Renal pelvis (tissue), 12 donors: Measurements from ENCODE around the gene PITPNM2. TPM values are rescaled to one million over a fixed set of nuclear protein-coding genes. Genes with fewer than 3 reads are reported as not detected.

ENCODE experiments used
- DNase-seq: peaks from one replicate; pipeline ENCODE4 v3.0.0-alpha.2; 2013
- long read RNA-seq, 16 experiments: transcript quantifications; one replicate each; lab custom pipeline, GENCODE V29; 2026
- polyA plus RNA-seq, 3 donors: library from polyadenylated mRNA; unstranded; fragments of 120-200 nt; gene quantifications; one replicate each; pipeline ENCODE4 v1.2.1, GENCODE V29; 2013; ENCODE audit not compliant: insufficient read length in 3 of 3

PITPNM2 gene
- 1 to 10 TPM; 7.5 to 9.3 (median 7.7) TPM for polyA plus RNA-seq
- long read RNA-seq, donor 1, partial matches to known transcripts = 0 of 1 reads
- long read RNA-seq, donor 1, other reads (novel, unspliced or antisense) = 0 of 1 reads
- long read RNA-seq, donor 2 = 0 reads
- long read RNA-seq, donor 3 = 0 reads
- long read RNA-seq, donor 4 = 0 reads
- long read RNA-seq, donor 5 = 0 reads
- long read RNA-seq, donor 6 = 0 reads
- long read RNA-seq, donor 7, partial matches to known transcripts = 0 of 1 reads
- long read RNA-seq, donor 7, other reads (novel, unspliced or antisense) = 0 of 1 reads
- long read RNA-seq, donor 8 = 0 reads
- long read RNA-seq, donor 9 = 0 reads
- long read RNA-seq, donor 10 = 0 reads
- long read RNA-seq, donor 11 = 0 reads
- long read RNA-seq, donor 12 = 0 reads
- long read RNA-seq, donor 13, partial matches to known transcripts = 0 of 1 reads
- long read RNA-seq, donor 13, other reads (novel, unspliced or antisense) = 0 of 1 reads
- long read RNA-seq, donor 14 = 0 reads
- long read RNA-seq, donor 15 = 0 reads
- long read RNA-seq, donor 16 = 0 reads

DNA sequence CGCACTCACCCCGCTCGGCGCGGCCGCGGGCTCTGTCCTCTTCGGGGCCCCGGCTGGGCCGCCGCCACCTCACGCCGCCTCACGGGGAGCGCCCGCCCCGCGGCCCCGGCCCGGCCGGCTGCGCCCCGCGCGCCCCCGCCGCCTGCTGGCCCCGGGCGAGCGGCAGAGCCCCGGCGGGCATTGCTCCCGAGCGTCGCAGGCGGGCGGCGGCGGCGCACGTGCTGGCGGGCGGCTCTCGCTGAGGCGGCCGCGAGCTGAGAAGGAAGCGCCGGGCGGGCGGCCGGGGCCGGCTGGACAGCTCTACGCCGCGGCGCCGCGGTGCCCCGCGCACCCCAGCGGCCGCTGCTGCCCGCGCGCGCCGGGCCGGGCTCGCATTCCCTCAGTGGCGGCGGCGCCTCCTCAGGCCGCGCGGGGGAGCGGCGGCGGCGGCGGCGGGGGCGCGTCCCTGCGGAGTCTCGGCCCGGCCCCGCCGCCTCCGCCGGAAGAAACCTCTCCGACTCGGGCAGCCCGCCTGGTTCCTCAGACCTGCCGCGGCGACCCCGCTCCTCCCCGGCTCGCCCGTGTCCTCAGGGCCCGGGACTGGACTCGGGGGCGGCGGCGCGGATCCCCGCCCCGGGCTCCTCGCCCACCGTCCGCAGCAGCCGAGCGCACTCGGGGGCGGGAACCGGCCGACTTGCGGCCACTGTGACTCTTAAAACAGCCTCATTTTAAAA, at the start of gene PITPNM2:
Gene PITPNM2, minus strand, starts transcription at position 347 of the 713 bp plus-strand sequence. CDS start 116,500 bp downstream, outside the sequence.
- DNase-seq = no peak

DNA sequence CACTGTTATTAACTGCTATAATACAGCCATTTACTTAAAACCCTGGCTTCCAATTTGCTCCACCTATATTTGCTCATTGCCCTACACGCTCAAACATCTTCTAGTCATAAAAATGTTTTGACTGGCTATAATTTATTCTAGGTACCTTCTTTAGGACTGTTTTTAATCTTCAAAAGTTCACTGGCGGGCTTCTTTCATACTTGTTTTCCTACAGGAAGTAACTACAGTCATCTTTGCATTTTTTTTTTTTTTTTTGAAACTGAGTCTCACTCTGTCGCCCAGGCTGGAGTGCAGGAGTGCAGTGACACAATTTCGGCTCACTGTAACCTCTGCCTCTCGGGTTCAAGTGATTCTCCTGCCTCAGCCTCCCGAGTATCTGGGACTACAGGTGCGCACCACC, 49.5 kb upstream of the PITPNM2 start:
- no peak for DNase-seq

DNA sequence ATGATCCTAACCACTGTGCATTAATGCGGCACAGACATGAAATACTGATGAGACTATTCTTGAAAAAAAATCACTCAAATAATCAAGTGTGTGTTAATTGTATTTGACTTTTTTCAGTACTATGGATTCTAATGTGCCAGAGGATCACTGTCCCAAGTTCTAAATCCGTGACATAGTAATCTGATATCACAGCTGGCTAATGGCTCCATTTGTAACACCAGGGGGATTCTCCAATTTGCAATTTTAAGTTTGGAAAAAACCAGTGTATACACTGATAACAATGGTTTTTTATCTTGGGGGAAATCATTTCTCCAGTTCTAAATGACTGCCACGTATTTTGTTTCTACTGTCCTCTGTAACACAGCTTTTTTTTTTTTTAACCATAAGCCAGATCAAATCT, 49.0 kb upstream of the PITPNM2 start:
- no peak for DNase-seq

DNA sequence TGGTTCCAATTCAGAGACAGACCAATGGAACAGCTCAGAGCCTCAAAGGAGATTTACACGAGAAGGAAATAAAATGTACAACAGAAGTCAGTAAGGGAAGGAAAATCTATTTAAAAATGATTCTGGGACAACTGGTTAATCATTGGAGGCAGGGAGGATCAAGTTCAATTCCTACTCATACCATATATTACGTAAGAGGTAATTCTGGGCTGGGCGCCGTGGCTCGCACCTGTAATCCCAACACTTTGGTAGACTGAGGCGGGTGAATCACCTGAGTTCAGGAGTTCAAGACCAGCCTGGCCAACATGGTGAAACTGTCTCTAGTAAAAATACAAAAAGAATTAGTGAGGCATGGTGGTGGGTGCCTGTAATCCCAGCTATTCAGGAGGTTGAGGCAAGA, 36.7 kb upstream of the PITPNM2 start:
- no peak for DNase-seq

DNA sequence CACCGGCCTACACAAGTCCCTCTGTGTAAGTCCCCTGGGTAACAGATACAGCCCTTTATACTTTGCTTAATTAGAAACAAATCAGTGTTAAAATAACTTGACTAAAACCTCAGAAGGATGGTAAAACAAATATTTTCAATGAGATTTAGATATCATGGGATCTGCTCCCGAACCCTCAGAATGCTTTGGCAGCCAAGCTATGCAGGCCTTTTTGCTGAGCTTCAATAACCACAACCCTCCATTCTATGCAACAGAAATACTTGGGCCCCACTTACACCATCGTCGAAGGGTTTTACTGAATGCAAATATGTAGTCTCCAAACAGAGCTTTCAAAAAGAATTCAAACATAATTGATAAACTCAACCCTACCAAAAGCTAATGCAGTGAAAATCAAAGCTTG, 29.3 kb upstream of the PITPNM2 start:
- no peak for DNase-seq

DNA sequence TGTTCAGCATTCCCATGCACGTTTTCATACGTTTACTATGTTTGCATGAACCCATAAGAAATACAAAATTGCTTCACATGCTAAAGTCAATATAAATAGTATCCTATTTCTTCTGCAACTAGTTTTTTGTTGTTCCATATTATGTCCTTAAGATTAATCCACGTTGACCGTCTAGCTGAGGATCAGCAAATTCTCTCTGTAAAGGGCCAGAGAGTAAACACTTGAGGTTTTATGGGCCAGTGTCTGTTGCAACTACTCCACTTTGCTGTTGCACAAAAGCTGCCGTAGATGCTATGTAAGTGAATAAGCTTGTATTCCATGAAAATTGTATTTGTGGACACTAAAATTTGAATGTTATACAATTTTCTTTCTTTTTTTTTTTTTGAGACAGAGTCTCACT, 21.1 kb upstream of the PITPNM2 start:
- no peak for DNase-seq

DNA sequence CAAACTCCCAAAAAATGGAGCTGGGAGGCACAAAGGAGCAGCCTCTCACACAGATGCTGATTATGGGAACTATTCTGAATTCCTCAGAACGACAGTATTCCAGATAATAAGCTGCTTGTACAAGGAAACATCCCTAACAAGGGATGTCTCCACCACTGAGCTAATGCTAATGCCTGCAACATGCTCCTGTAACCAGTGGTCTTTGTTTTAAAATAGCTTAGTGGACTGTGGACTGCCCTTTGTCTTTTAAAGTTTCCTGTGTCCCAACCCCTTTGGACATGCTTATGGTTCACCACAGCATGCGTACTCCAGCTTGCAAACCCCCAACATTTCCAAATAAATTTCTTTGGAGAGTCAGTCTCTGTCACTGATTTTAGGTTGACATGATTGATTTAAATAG, 16.4 kb upstream of the PITPNM2 start:
- no peak for DNase-seq

DNA sequence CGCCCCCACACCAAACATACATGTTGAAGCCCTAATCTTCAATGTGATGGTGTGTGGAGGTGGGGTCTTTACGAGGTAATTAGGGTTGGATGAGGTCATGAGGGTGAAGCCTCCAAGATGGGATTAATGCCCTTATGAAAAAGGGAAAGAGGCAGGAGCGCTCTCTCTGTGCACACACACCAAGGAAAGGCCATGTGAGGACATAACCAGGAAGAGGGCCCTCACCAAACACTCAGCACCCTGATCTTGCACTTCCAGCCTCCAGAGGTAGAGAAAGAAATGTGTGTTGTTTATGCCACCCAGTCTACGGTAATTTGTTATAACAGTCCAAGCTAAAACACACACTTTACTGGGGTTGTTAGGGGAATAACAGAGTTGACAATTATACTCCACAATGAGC, 14.6 kb upstream of the PITPNM2 start:
- no peak for DNase-seq

DNA sequence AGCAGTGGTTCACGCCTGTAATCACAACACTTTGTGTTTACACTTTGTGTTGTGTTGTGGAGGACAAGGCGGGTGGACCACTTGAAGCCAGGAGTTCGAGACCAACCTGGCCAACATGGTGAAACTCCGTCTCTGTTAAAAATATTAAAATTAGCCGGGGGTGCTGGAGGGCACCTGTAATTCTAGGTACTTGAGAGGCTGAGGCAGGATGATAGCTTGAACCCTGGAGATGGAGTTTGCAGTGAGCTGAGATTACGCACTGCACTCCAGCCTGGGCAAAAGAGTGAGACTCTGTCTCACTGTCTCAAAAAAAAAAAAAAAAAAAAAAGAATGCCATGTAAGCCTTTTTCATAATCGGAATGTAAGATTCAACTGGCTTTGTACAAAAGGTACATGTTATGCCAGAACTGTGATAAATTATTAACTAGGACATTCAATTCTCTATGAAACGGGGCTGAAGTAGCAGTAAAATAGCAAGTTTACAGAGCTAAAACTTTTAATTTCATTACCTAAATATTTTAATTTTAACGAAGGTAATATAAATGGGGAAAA, 13.9 kb upstream of the PITPNM2 start:
- no peak for DNase-seq

DNA sequence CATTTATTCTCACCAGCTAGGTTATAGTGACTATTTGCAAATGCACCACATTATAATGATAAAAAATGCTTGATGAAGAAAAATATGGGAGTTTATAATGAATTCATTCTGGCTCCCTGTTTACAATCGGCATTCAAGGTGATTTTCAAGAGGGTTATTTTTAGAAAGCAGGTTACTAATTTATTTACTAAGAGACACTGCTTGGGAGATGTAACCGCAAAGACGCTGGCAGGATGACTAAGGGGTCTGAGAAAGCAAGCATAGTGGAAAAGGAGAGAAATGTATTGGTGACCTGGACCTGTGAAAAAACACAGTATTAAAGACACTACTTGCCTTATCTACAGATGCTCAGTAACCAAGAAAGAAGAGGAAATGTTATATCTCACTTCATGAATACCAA, 13.3 kb upstream of the PITPNM2 start:
- no peak for DNase-seq

DNA sequence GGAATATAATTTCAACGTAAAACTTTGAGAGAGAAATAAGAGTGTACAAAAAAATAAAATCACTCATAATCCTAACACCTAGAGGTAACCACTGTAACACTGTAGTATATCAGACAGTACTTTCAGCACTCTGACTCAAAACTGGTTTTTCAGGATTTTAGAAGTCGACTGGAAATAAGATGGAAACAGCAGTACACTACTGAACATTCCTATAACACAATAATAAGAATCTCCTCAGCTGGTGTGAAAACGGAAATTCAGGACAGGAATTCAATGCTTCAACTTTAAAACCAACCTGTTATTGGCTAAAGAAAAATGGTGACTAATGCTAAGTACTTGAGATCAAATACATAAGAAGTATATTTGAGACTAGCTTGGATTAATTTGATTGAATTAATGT, 12.3 kb upstream of the PITPNM2 start:
- DNase-seq = no peak

DNA sequence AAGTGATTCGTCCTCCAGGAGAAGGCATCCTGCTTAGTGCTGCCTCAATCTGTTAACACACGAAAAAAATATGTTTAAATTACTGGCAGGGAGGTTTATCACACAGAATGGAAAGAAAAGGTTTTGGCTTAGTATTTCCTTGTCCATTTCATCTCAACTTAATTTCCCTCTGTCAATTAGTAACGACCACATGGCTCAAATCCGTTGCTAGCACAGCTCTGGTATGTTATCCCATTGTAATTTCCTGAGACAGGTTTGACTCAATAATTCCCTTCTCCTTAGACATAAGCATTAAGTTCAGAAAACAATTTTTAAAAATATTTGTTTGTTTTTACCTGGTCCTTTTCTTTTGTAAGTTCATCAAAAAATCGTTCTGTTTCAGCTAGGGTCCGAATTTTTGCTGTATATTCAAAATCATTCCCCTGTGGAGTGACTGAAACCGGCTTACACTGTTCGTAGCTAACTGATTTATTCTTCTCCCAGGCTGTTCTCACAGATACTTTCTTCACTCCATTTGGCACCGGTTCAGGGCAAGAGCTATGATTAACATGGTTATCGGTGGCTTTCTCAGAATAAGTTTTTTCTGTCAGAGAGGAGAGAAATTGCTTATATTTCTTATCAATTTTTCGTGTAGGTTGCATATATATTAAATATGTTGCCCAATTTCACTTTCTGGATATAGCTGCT, 10.1 kb upstream of the PITPNM2 start:
- DNase-seq = no peak

DNA sequence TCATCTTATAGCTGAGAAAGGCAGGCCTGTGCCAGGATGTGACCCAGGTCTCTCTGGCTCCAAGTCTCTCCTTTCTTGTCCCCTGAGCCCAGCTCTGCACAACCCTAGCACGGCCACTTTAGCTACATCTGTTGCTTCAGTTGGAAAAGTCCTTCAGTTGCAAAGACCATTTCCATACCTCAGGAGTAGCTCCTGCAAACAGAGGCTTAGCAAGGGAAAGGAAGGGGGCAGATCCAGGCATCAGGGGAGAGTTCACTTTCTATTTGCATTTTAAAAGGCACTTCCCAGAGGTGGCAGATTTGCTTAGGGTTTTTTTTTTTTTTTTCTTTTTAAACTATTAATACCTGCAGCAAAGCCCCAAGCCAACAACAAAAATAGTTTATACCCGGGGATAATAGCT, 3.0 kb upstream of the PITPNM2 start:
- DNase-seq = no peak

DNA sequence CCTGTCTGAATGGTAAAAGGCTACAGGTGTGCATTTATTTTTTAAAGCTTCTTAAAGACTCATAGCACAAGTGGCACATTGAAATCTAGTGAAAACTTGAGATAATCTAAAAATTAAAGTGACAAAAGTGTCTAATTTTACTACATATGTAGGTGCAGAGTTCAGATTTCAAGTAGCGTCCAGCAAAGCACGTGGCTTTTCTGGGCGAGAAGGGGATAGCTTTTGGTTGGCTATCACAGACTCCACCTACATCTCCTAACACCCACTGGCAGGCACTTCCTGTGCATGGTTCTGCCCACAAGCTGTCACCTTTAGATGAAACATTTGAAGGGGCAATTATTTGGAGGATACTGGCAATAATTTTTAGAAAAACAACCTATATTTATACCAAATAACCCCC, 1.9 kb upstream of the PITPNM2 start:
- DNase-seq = no peak

DNA sequence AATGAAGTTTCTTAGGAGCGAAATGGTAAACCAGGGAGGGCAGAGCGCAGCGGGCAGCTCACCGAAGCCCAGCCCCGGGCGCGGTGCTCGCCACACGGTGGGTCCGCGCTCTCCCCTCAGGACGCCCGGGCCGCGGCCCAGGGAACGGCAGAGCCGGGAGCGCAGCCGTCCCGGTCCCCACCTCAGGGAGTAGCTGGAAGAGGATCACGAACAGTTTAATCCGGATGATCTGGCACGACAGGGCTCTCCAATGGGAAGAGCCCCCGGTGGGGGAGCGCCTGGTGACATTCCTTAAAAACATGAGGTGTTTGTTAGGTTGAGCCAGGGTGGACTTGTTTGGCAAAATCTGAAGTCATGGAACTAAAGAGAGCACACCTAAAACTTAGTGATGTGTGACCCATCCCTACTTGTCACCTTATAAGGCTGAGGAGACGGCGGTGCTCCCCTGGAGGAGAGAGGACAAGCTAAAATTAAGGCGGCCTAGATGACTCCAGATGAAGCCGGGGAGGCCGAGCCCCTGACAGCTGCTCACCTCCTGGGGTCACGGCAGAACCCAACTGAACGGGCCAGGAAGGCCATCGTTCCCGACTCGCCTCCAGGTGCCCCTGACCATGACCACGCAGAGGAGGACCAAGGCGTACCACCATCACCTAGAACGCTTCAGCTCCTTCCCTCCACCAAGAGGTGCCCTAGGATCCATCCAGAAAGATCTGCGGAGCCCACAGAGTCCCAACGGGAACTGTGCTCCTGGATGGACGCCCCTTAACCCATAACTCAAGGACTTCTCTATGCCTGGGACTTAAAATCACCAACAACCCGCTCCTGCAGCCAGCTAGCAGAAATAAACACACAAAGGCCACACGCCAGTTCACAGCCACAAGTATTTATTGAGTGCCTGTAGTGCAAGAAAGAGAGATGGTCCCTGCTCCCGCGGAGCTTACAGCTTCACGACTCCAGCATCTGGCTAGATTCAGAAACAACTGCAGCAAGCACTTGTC, 866 bp upstream of the PITPNM2 start:
- DNase-seq = no peak

DNA sequence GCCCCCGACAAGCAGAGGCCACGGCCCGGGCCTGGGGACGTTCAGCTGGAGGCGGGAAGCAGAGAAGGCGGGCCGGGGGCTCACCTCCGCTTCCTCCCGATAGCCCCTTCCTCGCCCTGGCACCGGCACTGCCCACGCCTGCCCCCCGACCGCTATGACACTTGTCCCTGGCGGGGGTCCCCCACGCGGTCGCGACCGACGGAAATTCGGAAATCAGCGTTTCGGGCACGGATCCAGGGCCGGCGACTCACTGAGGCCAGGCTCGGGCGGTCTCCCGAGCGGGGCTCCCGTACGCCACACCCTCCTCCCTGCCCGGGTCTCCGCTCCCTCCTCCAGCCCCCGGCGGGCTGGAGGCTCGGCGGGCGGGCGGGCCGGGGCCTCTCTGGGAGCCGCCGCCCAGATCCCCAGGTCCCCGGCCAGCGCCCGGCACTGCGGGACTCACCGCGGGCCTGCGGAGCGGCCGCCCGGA, 581 bp downstream of the PITPNM2 start:
- no peak for DNase-seq

DNA sequence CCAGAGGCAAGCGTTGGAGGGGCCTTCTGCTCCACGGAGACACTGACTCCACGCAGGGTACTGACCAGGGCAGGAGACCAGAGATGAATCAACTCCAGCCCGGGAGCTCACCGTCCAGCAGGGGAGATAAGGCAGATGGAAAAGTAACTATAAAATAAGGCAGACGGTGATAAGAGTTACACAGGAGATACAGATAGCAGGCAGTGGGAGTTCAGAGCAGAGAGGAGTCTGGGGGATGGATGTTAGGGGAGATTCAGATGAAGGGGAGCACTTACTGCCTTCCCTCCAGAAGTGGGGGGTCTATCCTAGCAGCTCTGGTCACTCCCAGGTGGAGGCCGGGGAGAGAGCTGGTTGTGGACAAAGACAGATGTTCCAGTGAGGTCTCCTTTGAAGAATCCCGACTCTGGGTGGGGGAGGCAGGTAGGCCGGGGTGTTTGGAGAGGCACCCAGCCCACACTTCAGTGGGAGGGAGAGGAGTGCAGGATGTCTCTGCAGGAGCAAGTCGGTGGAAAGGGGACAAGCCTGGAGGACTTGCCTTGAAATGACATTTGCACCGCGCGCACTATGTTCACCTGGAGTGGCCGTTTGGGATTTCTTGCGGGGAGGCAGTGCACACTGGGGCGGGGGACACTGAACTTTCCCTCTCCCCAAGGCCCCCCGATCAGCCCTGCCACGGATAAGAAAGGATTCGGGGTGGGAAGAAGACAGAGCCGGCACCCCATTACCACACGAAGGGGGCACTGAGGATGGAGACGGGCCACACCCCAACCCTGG, 1.2 kb downstream of the PITPNM2 start:
- DNase-seq = no peak

DNA sequence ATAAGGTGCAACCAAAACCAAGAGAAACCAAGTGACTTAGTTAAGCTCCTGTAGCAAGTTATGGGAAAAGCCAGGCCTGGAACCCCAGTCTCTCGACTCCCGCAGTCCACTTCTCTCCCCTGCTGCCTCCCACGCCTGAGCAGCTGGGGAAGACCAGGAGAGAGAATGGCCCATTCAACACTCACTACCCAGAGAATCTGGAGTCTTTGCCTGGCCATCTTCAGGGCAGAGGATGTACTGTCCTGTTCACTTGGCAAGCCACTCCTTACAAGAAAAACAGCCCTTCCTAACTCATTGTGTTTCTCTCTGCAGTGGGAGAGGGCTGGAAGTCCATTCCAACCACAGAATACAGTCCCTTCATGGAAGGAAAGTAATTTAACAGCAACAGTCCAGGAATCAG, 1.8 kb downstream of the PITPNM2 start:
- DNase-seq = no peak

DNA sequence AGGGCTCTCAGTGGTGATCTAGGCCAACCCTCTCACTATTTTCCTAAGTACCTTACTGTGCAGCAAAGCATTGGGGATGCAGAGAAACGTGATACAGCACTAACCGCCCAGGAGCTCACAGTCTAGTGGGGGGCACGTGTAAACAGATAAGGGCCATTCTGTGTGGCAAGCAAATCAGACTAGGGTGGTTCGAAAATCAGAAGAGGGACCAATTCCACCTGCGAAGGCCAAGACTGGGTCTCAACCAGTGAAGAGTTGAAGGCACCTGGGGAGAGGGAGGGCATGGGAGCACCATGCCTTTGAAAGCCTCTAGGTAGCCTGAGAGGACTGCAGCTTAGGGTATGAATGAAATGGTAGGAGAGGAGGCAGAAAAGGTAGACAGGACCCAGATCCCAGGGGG, 2.2 kb downstream of the PITPNM2 start:
- DNase-seq = no peak

DNA sequence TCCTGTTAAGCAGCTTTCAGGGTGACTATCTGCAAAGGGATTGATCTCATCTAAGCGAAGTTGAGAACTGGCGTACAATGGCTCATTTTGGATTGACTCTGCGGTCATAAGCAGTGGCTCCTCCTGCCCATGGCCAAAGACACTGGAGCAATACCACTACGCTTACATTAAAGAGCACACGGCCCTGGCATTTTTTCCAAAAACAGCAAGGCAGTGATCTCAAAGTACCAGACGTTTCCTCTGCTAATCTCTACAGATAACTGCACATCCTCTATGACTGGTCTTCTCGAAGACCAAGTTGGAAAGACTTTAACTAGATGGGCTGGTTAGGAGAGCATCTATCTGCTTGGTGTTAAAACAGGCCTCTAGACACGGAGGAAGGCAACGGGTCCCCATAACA, 2.7 kb downstream of the PITPNM2 start:
- no peak for DNase-seq
